Activated CD4-positive, alpha-beta T cell treated with anti-CD3 and anti-CD28 coated beads, Interleukin-2, Interleukin-4, amounts not matched to agents 100 ng/mL and 50 ng/mL, durations not matched to agents 16 hours and 8 hours (primary cell): Measurements from ENCODE around the gene OR5B3.
"Not testable (repeated sequence)": the region's sequence is repeated elsewhere in the genome, so short reads cannot be mapped to it uniquely, and the experiment has no call there.

ENCODE experiments used
- DNase-seq: peaks from one replicate; pipeline ENCODE4 v3.0.0-alpha.2; 2020; ENCODE audit warnings: low spot score

Gene OR5B3

DNA sequence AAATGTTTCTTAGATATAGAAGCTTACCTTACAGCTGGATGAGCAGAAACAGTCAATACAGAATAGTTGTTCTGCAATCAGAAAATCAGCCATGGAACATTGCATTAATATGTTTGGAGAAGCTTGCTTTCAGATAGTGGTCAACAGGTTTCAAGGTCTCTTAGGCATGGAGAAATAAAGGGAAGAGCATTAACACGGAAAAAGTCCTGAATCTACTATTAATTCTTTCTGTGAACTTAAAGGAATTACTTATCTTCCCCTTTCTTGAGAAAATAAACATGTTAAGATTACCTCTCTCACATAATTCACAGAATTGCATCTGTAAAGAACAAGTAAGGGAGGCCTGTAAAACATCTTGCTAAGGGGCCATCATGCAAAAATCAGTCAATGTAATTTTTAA, at the start of gene OR5B3:
OR5B3 (minus strand) TSS at position 101 of the 400 bp plus-strand sequence. CDS start 3,465 bp downstream, outside the sequence.
- DNase-seq = no peak

DNA sequence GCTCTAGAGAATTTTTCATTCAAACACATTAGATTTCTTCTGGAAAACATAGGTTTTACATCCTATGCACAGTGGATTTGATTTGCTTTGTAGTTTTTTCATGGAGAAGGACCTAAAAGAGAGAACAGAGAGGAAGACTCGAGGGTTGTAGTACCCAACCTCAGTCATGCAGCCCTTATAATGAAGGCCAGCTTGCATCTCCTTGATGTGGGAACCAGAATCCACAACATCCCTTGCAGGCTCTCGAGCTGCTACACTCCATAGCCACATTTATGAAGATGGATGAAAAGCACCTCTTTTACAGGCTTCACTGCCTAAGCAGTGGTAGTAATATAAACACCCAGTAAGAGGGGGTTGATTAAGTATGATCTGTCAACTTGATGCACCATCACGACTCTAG, 44.9 kb upstream of the OR5B3 start:
- DNase-seq = no peak

DNA sequence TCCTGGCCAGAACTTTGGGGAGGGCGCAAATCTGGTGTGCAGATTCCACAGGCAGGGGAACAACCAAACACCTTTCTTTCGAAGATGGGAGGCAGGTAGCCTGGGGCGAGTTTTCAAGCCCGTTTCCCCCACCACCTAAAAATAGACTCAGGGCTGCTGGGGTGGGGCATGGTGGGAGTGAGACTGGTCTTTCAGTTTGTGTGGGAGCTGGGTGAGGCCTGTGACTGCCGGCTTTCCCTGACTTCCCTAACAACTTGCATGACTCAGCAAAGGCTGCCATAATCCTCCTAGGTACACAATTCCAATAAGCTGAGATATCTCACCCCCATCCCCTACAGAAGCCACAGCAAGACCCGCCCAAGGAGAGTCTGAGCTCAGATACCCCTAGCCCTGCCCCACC, 39.6 kb upstream of the OR5B3 start:
- DNase-seq = no peak

DNA sequence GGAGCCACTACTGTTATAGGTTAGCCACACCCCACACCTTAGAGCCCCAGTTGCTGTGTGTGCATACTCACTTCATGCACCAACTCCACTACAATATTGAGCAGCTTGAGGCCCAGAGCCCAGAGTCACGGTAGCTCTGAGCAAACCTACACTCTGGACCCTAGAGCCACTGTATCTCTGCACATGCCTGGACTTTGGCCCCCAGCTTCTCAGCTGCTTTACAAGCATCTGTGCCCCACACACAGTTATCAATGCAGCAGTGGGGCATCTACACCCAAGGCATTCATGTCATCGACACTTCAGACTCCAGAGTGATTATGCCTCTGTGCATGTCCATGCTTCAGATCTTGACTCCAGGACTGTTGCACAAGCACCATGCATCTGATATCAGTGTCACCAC, 37.6 kb upstream of the OR5B3 start:
- DNase-seq = no peak

DNA sequence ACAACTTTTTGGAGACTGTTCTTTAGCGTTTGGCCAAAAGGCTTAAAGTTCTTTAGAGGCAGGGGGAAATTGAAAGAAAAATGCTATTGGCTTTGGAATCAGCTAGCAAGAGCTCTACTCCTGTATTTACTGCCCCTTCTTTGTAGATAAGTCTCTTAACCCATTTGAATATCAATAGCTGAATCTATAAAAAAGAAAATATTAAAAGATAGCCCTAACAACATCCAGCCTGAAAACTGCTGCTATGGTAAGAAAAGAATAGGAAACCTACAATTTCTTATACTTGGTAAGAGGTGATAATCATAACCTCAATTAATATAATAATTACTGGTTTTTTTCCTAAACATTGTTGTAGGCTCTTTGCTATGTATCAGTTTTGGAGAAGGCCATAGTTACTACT, 35.5 kb upstream of the OR5B3 start, which contains the start of gene OR5B12:
OR5B12 (minus strand) TSS at position 101 of the 400 bp plus-strand sequence. CDS start 2,085 bp downstream, outside the sequence.
- no peak for DNase-seq

DNA sequence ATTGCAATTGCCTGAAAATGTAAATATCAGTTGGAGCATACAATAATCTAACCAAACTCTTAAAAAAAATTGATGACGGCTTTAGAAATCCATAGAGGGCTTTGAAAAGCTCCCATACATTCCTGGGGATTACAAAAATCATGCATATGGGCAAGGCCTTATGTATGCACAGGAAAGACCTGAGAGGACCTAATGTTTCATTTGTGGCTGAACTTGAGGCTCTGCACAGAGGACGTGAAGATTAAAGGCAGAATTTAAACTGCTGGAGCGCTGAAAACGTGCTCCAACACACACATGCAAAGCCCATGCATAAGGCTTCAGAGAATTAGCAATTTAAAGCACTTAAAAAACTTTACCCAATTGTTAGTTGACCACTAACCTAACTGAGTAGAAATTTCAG, 31.8 kb upstream of the OR5B3 start:
- DNase-seq = no peak

DNA sequence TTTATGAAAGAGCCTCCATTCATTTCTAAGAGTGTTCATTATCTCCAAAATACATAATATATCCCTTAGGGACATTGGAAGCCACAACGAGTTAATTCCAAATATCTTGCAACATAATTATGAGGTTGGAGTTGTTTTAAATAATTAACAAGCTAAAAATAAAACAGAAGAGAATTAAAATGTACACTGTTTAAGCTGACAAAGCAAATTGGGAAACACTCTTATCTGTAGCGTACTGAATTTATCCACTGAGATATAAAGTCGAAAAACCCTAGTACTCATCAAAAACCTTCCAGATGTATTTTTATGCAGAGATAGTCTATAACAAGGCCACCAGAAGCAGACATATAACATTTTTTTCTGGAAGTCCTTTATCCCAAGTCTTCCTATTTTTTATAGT, 27.5 kb upstream of the OR5B3 start:
- DNase-seq = no peak

DNA sequence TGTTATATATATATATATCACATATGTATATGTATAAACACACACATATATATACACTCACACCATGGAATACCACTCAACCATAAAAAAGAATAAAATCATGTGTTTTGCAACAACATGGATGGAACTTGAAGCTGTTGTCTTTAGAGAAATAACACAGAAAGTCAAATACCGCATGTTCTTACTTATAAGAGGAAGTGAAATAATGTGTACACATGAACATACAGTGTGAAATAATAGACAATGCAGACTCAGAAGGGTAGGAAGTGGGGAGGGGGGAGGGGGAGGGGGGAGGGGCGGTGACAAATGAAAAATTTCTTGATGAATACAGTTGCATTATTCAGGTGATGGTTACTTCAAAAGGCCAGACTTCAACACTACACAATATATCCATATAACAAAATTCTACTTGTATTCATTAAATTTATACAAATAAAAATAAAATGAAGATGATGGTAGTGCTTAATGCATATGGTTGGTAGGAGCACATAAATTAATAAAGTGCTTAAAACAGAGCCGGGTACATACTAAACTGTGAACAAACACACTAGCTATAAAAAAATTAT, 27.0 kb upstream of the OR5B3 start:
- no peak for DNase-seq

DNA sequence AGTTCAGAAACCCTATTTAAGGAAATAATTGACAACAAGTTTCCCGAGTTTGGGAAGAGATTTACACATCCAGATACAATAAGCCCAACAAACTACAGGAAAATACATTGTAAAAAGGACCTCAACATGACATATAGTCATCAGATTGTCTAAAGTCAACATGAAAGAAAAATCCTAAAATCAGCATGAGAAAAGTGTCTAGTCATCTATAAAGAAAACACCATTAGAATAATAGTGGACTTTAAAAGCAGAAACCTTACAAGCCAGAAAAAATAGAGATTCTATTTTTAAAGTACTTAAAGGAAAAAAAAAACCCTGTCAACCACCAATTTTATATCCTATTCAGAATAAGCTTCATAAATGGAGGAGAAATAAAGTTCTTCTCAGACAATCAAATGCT, 22.6 kb upstream of the OR5B3 start:
- no peak for DNase-seq

DNA sequence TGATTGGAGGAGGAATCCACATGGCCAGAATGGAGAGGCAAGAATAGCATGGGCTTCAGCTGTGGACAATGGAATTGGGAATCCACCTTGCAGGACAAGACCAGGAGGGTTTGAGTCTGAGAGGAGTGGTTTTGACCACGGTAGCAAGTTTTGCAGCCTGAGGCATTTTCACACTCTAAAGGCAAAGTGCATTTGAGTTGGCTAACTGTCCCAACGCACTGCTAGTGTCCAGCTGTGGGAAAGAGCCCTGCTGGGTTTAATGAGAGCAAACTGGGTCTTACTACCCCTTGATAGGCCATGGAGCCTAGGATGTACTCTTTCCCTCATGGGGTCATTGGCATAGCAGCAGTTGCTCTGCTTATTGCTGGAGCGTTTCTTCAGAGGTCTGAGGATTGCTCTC, 21.3 kb upstream of the OR5B3 start, which contains the start of gene OR5B2:
OR5B2 (minus strand) TSS at position 101 of the 400 bp plus-strand sequence. CDS start 4,860 bp downstream, outside the sequence.
- DNase-seq = no peak

DNA sequence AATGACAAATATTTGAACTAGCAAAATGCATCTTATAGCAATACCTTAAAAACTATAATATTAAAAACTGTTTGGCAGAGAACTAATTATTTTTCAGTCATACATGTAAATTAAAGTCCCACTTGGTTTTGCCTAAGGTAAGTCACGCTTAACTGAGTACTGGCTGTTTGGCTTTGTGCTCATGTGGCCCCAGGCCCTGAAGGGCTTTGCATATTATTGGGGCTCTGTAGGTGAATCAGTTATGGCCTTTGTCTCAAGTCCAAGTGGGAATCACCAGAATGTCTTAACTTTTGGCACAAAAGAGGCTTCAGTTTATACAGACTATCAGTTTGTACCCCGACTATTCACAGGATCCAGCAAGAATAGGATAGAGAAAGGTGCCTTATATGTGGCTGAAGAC, 7.1 kb downstream of the OR5B3 start:
- not testable (repeated sequence) for DNase-seq

DNA sequence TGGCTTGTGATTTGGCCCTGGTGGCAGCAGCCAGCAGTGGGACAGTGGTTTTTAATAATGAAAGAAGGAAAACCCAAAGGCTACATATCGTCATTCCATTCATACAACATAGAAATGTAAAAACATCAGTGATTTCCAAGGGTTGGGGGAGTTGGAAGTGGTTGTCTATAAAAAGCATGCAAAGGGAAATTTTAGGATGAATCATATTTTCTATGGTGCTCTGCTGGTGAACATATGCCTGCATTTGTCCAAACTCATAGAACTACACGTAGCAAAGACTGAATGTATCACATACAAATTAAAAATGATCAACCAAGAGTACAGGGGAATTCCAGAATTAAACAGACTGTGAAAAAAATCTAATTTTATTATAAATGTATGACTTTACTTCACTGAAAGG, 11.1 kb downstream of the OR5B3 start:
- DNase-seq = no peak

DNA sequence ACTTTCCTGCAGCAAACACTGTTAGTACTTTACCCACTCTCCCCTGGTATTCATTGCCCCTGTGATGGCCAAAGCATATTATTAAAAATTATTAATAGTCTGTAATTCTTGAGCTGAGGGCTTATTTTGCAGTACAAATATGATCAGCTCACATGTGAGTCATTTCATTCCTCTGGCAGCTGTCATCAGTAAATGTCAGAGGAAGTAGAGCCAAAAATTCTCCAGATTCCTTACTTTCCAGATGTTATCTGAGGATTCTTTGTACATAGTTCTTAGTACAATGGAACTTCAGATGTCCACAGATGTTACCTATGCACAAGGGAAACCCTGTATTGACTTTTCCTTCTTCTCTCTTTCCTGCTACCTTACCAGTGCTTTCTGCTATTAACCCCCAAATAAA, 12.5 kb downstream of the OR5B3 start:
- DNase-seq = no peak

DNA sequence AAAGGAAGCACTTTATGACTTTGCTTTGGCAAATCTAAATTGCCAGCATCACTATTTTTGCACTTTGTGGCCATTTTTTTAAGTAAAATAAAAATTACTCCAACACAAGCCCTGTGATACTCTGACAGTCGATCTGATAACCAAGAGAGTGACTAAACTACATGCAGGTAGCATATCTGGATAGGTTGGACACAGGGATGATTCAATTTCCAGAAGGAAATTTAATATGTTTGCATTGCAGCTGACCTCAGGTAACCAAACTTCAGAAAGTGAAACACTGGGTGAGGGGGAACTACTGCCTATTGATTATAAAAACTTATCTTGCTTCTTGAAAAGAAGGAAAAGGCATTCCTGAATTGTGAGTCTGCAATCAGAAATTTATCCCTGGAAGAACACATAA, 13.9 kb downstream of the OR5B3 start:
- no peak for DNase-seq

DNA sequence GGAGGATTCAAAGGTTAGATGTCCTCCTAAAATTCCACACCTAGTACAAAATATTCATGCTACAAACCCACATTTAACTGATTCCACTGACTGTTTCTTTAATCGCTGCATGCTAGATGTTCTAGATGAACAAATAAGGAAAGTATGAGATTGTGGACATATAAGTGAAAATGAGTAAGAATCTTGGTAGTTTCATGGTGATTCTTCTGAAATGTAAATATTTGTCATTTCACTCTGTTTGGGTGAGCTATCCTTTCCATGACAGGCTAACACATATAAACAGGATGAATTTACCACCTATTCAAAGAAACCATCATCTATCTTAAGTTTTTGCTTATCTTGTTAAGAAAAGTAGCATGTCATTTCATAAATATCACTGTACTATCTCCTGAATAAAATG, 14.8 kb downstream of the OR5B3 start:
- no peak for DNase-seq

DNA sequence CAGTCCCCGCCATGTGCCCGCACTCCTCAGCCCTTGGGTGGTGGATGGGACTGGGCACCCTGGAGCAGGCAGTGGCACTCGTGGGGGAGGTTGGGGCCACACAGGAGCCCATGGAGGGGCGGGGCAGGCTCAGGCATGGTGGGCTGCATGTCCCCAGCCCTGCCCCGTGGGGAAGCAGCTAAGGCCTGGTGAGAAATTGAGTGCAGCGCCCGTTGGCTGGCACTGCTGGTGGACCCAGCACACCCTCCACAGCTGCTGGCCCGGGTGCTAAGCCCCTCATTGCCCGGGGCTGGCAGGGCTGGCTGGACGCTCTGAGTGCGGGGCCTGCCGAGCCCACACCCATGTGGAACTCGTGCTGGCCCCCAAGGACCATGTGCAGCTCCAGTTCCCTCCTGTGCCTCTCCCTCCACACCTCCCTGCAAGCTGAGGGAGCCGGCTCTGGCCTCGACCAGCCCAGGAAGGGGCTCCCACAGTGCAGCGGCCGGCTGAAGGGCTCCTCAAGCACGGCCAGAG, 16.1 kb downstream of the OR5B3 start:
- DNase-seq = no peak

DNA sequence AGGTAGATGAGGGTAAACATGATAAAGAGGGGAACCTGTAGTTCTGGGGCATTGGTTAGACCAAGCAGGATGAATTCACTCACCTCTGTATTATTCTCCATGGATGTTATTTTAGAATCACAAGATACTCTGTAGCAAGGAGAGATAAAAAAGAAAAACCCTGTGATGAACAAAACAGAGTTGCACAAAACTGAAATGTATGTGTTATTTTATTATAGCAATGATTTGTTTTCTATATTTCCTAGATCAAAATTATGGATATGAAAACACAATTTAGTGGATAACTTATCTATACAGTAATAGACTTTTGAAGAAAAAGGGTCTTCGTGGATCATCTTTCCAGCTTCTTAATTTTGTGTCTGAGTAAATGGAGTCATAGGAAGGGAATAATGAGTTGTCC, 47.7 kb downstream of the OR5B3 start, which contains the start of gene OR5B17:
OR5B17 (minus strand) TSS at position 101 of the 400 bp plus-strand sequence; CDS start at position 101, 0 bp downstream.
- DNase-seq = no peak

DNA sequence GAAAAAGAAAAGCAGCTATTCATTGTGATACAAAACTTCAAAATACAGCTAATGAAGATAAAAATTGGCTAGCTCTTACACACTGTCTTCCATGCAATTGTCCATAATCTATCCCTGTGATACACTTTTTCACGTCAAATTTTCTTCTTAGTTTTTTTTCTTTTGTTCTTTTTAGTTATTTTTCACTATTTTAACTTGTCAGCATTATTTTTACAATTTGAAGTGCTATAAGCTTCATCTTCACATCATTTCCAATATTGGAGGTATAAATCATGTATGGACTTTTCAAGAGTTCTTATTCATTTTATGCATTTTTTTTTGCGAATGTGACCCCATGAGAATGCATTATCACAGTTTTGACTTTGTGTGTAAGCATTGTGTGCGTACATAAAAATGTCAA, 51.9 kb downstream of the OR5B3 start:
- DNase-seq = no peak
